Adipocyte (in vitro differentiated cells): ENCODE measurements around the gene PEDS1.
"Not testable (repeated sequence)": the region's sequence is repeated elsewhere in the genome, so short reads cannot be mapped to it uniquely, and the experiment has no call there.

Experiments used
- DNase-seq: peaks from one replicate; pipeline ENCODE4 v3.0.0-alpha.2; 2015; ENCODE audit warnings: low read depth
- H3K27me3 ChIP-seq: replicated peaks from 2 replicates; pipeline ENCODE4 v1.7.0; 2013; ENCODE audit warnings: mild to moderate bottlenecking, low read length, moderate library complexity; ENCODE audit not compliant: control insufficient read depth, insufficient read depth
- H3K36me3 ChIP-seq: 2 replicates; pipeline ENCODE4 v1.7.0; 2013; ENCODE audit warnings: low read length, mild to moderate bottlenecking, moderate library complexity; ENCODE audit not compliant: control insufficient read depth, insufficient read depth, severe bottlenecking
- H3K4me1 ChIP-seq: 2 replicates; pipeline ENCODE4 v1.7.0; 2013; ENCODE audit warnings: mild to moderate bottlenecking, low read length, moderate library complexity; ENCODE audit not compliant: control insufficient read depth, insufficient read depth
- H3K4me3 ChIP-seq: 2 replicates; pipeline ENCODE4 v1.7.0; 2013; ENCODE audit warnings: mild to moderate bottlenecking, low read length, moderate library complexity
- H3K9ac ChIP-seq: 2 replicates; pipeline ENCODE4 v1.7.0; 2013; ENCODE audit warnings: mild to moderate bottlenecking, low read length, moderate library complexity
- H3K9me3 ChIP-seq: 2 replicates; pipeline ENCODE4 v1.7.0; 2013; ENCODE audit warnings: mild to moderate bottlenecking, low read length, moderate library complexity; ENCODE audit not compliant: control insufficient read depth

Gene PEDS1

GRCh38 chr20:50188879-50189680 lies 35.6 kb upstream of the PEDS1 start:
- Histone ChIP-seq H3K4me1 (peaks cover 11% of the 10 kb centered on the region), H3K36me3 (peaks cover 18% of the 10 kb centered on the region), H3K4me3 (no peak overlapping the region), H3K9me3 (no peaks in the 10 kb centered on the region), H3K9ac (peak overlapping the region; percentile 54), H3K27me3 (no peaks in the 10 kb centered on the region)
- DNase-seq = no peak

DNA sequence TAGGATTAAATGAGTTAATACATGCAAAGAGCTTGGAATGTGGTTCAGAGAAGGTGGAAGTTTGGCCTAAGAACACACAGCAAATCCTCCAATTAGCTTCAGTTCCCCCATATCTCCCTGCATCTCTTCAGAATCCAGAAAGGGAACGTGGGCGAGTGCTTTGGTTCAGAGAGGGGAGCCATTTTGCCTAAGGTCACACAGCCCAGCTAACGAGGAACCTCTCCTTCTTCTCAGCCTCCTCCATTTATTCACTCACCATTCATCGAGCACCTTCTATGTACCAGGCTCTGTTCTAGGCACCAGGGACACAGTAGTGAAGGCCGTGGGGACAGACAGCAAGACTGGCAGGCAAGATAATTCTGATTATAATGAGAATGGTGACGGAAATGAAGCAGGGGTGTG lies 34.8 kb upstream of the PEDS1 start:
- H3K36me3 ChIP-seq = peaks cover 10% of the 10 kb centered on the region
- H3K9ac ChIP-seq = peak overlapping the region; percentile 19
- peaks cover 8% of the 10 kb centered on the region for H3K4me1 ChIP-seq
- no peak overlapping the region for H3K4me3 ChIP-seq
- no peak for DNase-seq
- H3K9me3 ChIP-seq = no peaks in the 10 kb centered on the region
- H3K27me3 ChIP-seq = no peaks in the 10 kb centered on the region

GRCh38 chr20:50187403-50188051 lies 34.0 kb upstream of the PEDS1 start:
- peaks cover 2% of the 10 kb centered on the region for H3K36me3 ChIP-seq
- H3K9ac ChIP-seq = no peak overlapping the region
- no peaks in the 10 kb centered on the region for H3K27me3 ChIP-seq
- no peaks in the 10 kb centered on the region for H3K9me3 ChIP-seq
- DNase-seq = peak; percentile 55
- peaks cover 8% of the 10 kb centered on the region for H3K4me1 ChIP-seq
- no peak overlapping the region for H3K4me3 ChIP-seq

DNA sequence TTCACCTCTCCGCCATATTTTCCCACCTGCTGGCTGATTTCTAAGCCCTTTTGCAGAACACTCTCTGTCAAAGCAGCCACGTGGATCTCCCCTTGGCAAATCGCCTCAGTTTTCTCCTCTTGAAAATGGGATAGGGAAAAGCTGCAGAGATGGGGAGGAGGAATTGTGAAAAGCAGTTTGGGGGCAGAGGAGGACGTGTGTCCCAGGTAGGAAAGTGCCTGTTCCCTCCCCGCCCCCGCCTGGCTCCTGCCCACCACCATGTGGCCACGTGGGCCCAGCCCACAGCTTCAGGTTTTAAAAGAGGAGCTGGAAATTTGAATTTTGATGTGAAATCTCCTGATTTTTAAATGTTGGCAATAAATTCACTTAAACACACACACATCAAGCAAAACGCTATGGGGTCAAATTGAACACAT lies 33.5 kb upstream of the PEDS1 start:
- Histone ChIP-seq H3K9me3 (no peaks in the 10 kb centered on the region), H3K36me3 (no peaks in the 10 kb centered on the region), H3K9ac (no peak overlapping the region), H3K4me3 (no peak overlapping the region), H3K4me1 (peaks cover 8% of the 10 kb centered on the region), H3K27me3 (no peaks in the 10 kb centered on the region)
- no peak for DNase-seq

DNA sequence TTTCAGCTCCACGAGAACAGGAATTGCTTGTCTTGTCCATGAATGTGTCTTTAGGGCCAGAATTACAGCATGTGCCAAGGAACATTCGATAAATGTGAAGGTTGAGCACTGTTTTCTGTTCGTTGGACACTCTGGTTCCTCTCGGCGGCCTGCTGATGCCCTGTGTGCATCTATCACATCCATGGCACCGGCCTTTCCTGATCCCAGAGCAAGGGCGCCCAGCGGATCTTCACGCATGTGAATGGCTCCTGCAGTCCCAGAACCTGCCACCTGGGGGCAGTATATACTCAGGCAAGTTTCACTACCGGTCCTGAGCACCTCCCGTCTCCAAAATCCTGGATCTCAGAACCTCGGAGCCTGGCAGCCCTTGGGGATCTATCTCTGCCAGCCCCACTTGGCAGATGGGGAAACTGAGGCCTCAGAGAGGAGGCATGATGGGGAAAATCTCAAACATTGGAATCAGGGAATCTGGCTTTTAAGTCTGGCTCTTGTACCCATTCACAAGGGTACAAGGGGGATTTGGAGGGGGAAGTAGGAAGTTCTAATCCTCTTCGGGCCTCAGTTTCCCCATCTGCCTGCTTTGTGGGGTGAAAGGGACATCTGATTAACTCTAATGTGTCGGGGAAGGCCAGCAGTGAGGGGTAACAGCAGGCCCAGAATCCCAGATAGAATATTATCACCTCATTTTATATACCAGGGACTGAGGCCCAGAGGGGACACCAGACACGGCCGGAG lies 32.8 kb upstream of the PEDS1 start:
- peaks cover 8% of the 10 kb centered on the region for H3K4me1 ChIP-seq
- no peaks in the 10 kb centered on the region for H3K27me3 ChIP-seq
- no peaks in the 10 kb centered on the region for H3K9me3 ChIP-seq
- peak; percentile 95 for DNase-seq
- no peak overlapping the region for H3K4me3 ChIP-seq
- H3K36me3 ChIP-seq = no peaks in the 10 kb centered on the region
- H3K9ac ChIP-seq = peak overlapping the region; percentile 45

- H3K36me3 ChIP-seq = no peaks in the 10 kb centered on the region
- H3K27me3 ChIP-seq = no peaks in the 10 kb centered on the region
- H3K4me1 ChIP-seq = peaks cover 8% of the 10 kb centered on the region
- H3K4me3 ChIP-seq = no peak overlapping the region
- DNase-seq = no peak
- no peak overlapping the region for H3K9ac ChIP-seq
- H3K9me3 ChIP-seq = no peaks in the 10 kb centered on the region
Measured at GRCh38 chr20:50185426-50185825, 31.9 kb upstream of the PEDS1 start.

DNA sequence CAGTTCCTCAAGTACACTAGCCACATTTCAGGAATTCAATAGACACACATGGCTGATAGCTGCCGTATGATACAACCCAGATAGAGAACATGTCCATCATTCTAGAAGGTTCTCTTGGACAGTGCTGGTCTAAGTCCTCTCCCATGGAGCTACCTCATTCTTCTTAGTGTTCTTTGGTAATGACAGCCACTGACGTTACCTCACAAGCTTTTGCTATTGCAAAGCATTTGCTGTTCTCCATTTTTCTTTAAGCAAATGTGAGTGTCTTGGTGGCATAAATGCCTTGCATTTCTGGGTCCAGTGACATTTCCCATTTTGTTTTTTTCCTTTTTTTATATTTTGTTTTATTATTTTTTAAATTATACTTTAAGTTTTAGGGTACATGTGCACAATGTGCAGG lies 28.8 kb upstream of the PEDS1 start:
- no peaks in the 10 kb centered on the region for H3K27me3 ChIP-seq
- DNase-seq = no peak
- no peaks in the 10 kb centered on the region for H3K9me3 ChIP-seq
- no peaks in the 10 kb centered on the region for H3K36me3 ChIP-seq
- no peak overlapping the region for H3K9ac ChIP-seq
- H3K4me1 ChIP-seq = no peaks in the 10 kb centered on the region
- H3K4me3 ChIP-seq = no peak overlapping the region

DNA sequence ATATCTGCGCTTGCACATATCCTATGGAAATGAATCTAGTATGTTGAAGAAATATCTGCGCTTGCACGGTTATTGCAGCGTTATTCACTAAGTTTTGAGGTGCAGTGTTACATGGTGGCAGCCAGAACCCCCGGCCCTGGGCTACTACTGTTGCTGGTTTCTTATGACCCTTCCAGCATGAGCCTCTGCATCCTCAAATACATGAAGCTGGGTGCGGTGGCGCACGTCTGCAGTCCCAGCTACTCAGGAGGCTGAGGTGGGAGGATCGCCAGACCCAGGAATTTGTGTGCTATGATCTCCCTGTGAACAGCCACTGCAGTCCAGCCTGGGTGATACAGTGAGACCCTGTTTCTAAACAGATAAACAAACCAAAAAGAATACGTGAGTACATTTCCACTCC lies 27.8 kb upstream of the PEDS1 start:
- Histone ChIP-seq H3K9me3 (no peaks in the 10 kb centered on the region), H3K36me3 (no peaks in the 10 kb centered on the region), H3K4me3 (no peak overlapping the region), H3K4me1 (no peaks in the 10 kb centered on the region), H3K27me3 (no peaks in the 10 kb centered on the region), H3K9ac (no peak overlapping the region)
- no peak for DNase-seq

DNA sequence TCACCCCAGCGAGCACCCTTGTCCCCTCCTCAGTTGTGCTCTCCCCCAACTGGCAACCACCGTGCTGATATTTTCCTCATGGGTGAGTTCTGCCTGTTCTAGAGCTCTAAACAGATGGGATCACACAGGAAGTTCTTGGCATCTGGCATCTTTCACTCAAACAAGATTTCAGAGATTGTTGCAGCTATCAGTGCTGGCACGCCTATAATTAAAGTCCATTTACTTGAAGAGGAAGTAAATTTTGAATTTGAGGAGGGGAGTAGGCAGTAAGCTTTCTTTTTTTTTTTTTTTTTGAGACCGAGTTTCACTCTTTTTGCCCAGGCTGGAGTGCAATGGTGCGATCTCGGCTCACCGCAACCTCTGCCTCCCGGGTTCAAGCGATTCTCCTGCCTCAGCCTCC lies 25.1 kb upstream of the PEDS1 start:
- not testable (repeated sequence) for H3K27me3 ChIP-seq, H3K9me3 ChIP-seq, H3K36me3 ChIP-seq, DNase-seq, H3K9ac ChIP-seq, H3K4me3 ChIP-seq, H3K4me1 ChIP-seq

- Histone ChIP-seq H3K4me3 (no peak overlapping the region), H3K36me3 (no peaks in the 10 kb centered on the region), H3K27me3 (no peaks in the 10 kb centered on the region), H3K4me1 (peaks cover 12% of the 10 kb centered on the region), H3K9me3 (no peaks in the 10 kb centered on the region), H3K9ac (no peak overlapping the region)
- no peak for DNase-seq
Measured at GRCh38 chr20:50175938-50176933, 22.7 kb upstream of the PEDS1 start.
